ENCODE measurements around the gene CDK19. TPM values are rescaled to one million over a fixed set of nuclear protein-coding genes. Genes with fewer than 3 reads are reported as not detected.
A peak's percentile ranks its signal among the peaks of the same experiment; 100 is the strongest.

The CDK19 gene
- total and polyA plus RNA-seq, 10 of the 15 experiments (the other 5 are each of a cell fraction or from before 2014, with no cell fraction given): 4.6 to 21.4 (median 12.4) TPM

DNA sequence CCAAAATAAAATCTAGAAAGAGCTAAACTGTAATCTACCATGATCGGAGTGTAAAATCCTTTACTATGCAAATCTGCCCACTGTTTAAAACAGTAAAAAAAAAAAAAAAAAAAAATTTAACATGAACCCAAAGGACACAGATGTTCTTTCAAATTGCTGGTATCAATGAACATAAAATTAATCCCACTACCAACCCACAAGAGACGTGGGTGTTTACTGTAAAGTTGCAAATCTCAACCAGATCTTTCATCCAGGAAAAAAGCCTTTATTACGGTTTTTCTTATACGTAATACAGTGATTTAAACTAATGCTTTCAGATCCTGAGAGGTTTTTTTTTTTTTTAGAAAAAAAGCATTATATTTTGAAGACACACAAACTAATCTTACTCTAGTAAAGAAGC is 2.5 kb downstream of the CDK19 start:
- DNase-seq (ENCODE audit: low read depth, low spot score) (no peak), ATAC-seq (no peak), FAIRE-seq (no peak)
- Histone ChIP-seq H3K27me3 (replicated peaks in 1 of 2; ENCODE audit: control insufficient read depth in 2 of 2, insufficient read depth in 2 of 2, low read length in 1 of 2) (no peaks in the 10 kb centered on the region), H3K79me2 (ENCODE audit: control insufficient read depth, insufficient read depth, low read length) (peaks cover 66% of the 10 kb centered on the region), H3K9me3 (replicated peaks; ENCODE audit: control insufficient read depth, insufficient read depth, low read length) (peaks cover 5% of the 10 kb centered on the region; the same call in 2 of the 3 replicates), H4K20me1 (ENCODE audit: control insufficient read depth, insufficient read depth) (0 out of 2 replicates have a peak, but pooled peaks cover 6% of the 10 kb centered on the region), H3K27ac (ENCODE audit: control insufficient read depth, insufficient read depth) (peak overlapping the region; percentile 86; the same call in 1 of the 2 replicates), H2AFZ (ENCODE audit: control insufficient read depth, low read depth, low read length) (no peak overlapping the region), H3K9ac (ENCODE audit: control insufficient read depth, insufficient read depth, low read length) (peak overlapping the region; percentile 68; the same call in 1 of the 2 replicates), H3K4me3 (peak overlapping the region; percentile 77), H3K4me2 (ENCODE audit: control insufficient read depth, insufficient read depth) (peak overlapping the region; percentile 43), H3K4me1 (ENCODE audit: control insufficient read depth, insufficient read depth, low read length) (peaks cover 23% of the 10 kb centered on the region), H3K36me3 (ENCODE audit: control insufficient read depth in 2 of 2, insufficient read depth in 2 of 2, low read length in 1 of 2) (no peaks in the 10 kb centered on the region)
- in situ Hi-C loops (cut with MboI) (no loop called here), intact Hi-C loops (cut with micrococcal nuclease; ENCODE audit: unreplicated experiment) (loop anchor here (10.0 kb wide), 1 partner anchor 172 kb away; the partner anchor contains the start of gene RPF2)
- CTCF ChIA-PET: interaction anchor here (1.0 to 3.8 kb wide), 4 partner anchors 65 to 194 kb away, joined by 3 to 50 read pairs (median 4); no protein-coding TSS in a partner anchor
- no TSS peak for BruUV-seq (replicated peaks)
- TF ChIP-seq HDAC6 (IDR thresholded peaks at IDR 0.05; ENCODE audit: unreplicated experiment) (no peak), PAX8 (IDR thresholded peaks at IDR 0.05) (no peak), FOS (IDR thresholded peaks at IDR 0.05; ENCODE audit: borderline replicate concordance, extremely low read depth, insufficient read length) (no peak), LARP7 (IDR thresholded peaks at IDR 0.05) (no peak), FOXM1 (IDR thresholded peaks at IDR 0.05; ENCODE audit: low read depth, low read length) (no peak), RBBP5 (conservative IDR thresholded peaks at IDR 0.05) (no peak)
- TF ChIP-seq, protein P1, sequence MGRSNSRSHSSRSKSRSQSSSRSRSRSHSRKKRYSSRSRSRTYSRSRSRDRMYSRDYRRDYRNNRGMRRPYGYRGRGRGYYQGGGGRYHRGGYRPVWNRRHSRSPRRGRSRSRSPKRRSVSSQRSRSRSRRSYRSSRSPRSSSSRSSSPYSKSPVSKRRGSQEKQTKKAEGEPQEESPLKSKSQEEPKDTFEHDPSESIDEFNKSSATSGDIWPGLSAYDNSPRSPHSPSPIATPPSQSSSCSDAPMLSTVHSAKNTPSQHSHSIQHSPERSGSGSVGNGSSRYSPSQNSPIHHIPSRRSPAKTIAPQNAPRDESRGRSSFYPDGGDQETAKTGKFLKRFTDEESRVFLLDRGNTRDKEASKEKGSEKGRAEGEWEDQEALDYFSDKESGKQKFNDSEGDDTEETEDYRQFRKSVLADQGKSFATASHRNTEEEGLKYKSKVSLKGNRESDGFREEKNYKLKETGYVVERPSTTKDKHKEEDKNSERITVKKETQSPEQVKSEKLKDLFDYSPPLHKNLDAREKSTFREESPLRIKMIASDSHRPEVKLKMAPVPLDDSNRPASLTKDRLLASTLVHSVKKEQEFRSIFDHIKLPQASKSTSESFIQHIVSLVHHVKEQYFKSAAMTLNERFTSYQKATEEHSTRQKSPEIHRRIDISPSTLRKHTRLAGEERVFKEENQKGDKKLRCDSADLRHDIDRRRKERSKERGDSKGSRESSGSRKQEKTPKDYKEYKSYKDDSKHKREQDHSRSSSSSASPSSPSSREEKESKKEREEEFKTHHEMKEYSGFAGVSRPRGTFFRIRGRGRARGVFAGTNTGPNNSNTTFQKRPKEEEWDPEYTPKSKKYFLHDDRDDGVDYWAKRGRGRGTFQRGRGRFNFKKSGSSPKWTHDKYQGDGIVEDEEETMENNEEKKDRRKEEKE (IDR thresholded peaks at IDR 0.05): no peak
- TF ChIP-seq, protein P2, sequence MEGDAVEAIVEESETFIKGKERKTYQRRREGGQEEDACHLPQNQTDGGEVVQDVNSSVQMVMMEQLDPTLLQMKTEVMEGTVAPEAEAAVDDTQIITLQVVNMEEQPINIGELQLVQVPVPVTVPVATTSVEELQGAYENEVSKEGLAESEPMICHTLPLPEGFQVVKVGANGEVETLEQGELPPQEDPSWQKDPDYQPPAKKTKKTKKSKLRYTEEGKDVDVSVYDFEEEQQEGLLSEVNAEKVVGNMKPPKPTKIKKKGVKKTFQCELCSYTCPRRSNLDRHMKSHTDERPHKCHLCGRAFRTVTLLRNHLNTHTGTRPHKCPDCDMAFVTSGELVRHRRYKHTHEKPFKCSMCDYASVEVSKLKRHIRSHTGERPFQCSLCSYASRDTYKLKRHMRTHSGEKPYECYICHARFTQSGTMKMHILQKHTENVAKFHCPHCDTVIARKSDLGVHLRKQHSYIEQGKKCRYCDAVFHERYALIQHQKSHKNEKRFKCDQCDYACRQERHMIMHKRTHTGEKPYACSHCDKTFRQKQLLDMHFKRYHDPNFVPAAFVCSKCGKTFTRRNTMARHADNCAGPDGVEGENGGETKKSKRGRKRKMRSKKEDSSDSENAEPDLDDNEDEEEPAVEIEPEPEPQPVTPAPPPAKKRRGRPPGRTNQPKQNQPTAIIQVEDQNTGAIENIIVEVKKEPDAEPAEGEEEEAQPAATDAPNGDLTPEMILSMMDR (IDR thresholded peaks at IDR 0.05 in 2 of 3, conservative IDR thresholded peaks at IDR 0.05 in 1 of 3; ENCODE audit: control insufficient read depth in 2 of 3, extremely low read depth in 1 of 3, insufficient read depth in 1 of 3, low read depth in 3 of 3, low read length in 3 of 3): no peak
- TF ChIP-seq, protein P3, sequence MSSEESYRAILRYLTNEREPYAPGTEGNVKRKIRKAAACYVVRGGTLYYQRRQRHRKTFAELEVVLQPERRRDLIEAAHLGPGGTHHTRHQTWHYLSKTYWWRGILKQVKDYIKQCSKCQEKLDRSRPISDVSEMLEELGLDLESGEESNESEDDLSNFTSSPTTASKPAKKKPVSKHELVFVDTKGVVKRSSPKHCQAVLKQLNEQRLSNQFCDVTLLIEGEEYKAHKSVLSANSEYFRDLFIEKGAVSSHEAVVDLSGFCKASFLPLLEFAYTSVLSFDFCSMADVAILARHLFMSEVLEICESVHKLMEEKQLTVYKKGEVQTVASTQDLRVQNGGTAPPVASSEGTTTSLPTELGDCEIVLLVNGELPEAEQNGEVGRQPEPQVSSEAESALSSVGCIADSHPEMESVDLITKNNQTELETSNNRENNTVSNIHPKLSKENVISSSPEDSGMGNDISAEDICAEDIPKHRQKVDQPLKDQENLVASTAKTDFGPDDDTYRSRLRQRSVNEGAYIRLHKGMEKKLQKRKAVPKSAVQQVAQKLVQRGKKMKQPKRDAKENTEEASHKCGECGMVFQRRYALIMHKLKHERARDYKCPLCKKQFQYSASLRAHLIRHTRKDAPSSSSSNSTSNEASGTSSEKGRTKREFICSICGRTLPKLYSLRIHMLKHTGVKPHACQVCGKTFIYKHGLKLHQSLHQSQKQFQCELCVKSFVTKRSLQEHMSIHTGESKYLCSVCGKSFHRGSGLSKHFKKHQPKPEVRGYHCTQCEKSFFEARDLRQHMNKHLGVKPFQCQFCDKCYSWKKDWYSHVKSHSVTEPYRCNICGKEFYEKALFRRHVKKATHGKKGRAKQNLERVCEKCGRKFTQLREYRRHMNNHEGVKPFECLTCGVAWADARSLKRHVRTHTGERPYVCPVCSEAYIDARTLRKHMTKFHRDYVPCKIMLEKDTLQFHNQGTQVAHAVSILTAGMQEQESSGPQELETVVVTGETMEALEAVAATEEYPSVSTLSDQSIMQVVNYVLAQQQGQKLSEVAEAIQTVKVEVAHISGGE (CRISPR knock-in tag; IDR thresholded peaks at IDR 0.05): no peak
- SMC1A ChIA-PET (ENCODE audit: uncharacterized antibody, unreplicated experiment): interaction anchor here (0.7 to 5.5 kb wide), 6 partner anchors 28 to 261 kb away, joined by 3 to 84 read pairs (median 5); partner anchors contain the start of gene AMD1
- 42% methylated on average over 4 of the region's 4 CpGs for WGBS (ENCODE audit: insufficient coverage, insufficient replicate concordance, low lambda C conversion rate, missing lambda C conversion rate)
- POLR2A ChIA-PET: interaction anchor here (0.7 to 5.8 kb wide), 4 partner anchors 11 to 226 kb away, joined by 3 to 75 read pairs (median 31); partner anchors contain the start of gene AMD1
- RAD21 ChIA-PET (ENCODE audit: unreplicated experiment): interaction anchor here (5.1 kb wide), 1 partner anchor 63 kb away, joined by 107 read pairs; the partner anchor contains the start of gene AMD1

Data from GM12878 (cell line).